Measurements from ENCODE around the gene MYD88.

MYD88 gene

DNA sequence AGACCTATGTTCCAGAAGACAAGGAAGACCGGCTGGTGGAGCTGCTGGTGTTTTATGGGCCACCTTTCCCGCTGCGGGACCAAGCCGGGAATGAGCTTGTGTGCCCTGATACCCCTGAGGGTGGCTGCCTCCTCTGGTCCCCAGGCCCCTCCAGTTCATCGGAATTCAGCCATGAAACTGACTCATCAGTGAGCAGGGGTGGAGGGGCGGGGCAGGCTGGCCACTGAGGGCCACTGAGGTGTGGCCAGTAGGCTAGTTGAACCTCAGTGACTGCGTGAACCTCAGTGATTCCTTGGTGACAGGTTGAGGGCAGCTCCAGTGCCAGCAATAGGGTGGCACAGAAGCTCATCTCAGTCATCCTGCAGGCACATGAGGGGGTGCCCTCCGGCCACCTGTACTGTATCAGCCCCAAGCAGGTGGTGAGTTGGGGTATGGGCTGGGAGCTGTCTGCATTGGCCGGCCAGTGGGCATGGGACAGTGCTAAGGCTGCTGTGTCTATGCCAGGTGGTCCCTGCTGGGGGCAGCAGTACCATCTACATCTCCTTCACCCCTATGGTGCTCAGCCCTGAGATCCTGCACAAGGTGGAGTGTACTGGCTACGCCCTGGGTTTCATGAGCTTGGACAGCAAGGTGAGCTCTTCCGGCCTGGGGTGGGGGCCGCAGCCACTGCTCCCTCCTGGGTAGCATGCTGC, 21.8 kb upstream of the MYD88 start:
- DNase-seq, result no peak
- TF ChIP-seq GATA1 (IDR thresholded peaks at IDR 0.05; ENCODE audit: low read depth, low read length) (no peak), POLR2A (IDR thresholded peaks at IDR 0.05; ENCODE audit: low read length) (no peak)

- no peak for DNase-seq
- TF ChIP-seq POLR2A (IDR thresholded peaks at IDR 0.05; ENCODE audit: low read length) (no peak), GATA1 (IDR thresholded peaks at IDR 0.05; ENCODE audit: low read depth, low read length) (no peak)
These were observed 21.2 kb upstream of the MYD88 start for GRCh38 chr3:38117163-38117716.

- peak; percentile 72 to 81 for DNase-seq
These were observed 20.6 kb upstream of the MYD88 start for GRCh38 chr3:38117748-38118420.

DNA sequence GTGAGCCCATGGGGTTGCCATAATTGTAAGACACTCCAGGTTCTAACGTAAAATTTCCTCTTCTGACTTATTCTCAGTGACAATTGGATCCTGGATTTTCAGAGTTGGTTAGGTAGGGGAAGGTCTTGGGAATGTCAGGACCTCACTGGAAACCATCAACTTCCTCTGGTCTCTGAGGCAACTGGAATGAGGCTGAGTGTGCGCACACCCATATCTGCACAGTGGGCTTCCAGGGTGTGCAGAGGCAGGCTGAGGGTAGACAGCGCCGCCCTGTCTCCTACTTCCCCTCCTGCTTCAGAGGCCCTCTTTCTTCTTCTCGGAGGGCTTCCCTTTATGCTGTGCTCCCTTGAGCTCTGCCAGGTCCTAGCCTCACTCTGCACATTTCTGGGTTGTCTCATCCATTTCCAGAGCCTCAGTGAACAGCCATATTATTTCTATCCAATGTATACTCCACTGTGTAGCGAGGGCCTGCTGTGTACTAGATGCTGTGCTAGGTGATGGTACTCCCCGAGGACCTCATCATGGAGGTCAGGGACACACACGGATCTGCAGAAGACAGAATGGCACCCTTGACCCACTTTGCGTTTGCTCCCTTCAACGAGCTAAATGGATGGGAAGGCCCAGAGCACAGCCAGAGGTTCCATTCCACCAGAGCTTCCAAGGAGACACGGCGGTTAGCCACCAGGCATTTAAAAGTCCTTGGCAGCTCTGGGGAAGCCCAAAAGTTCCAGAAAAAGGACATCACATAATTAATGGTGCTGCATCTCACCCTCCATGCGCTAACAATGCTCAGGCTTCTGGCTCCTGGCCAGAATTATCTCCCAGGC, 19.8 kb upstream of the MYD88 start:
- TF ChIP-seq POLR2A (IDR thresholded peaks at IDR 0.05; ENCODE audit: low read length), result no peak
- no peak for TF ChIP-seq GATA1 (IDR thresholded peaks at IDR 0.05; ENCODE audit: low read depth, low read length)
- DNase-seq, result no peak

More at GRCh38 chr3:38117748-38118420, 20.6 kb upstream of the MYD88 start:
- TF ChIP-seq POLR2A (IDR thresholded peaks at IDR 0.05; ENCODE audit: low read length) (no peak), GATA1 (IDR thresholded peaks at IDR 0.05; ENCODE audit: low read depth, low read length) (no peak)

- no peak for DNase-seq
- no peak for TF ChIP-seq POLR2A (IDR thresholded peaks at IDR 0.05; ENCODE audit: low read length)
- TF ChIP-seq GATA1 (IDR thresholded peaks at IDR 0.05; ENCODE audit: low read depth, low read length), result no peak
These were observed 19.3 kb upstream of the MYD88 start for GRCh38 chr3:38119248-38119544.

- no peak for TF ChIP-seq POLR2A (IDR thresholded peaks at IDR 0.05; ENCODE audit: low read length)
- no peak for TF ChIP-seq GATA1 (IDR thresholded peaks at IDR 0.05; ENCODE audit: low read depth, low read length)
- no peak for DNase-seq
These were observed 18.4 kb upstream of the MYD88 start for GRCh38 chr3:38119821-38120692.

GRCh38 chr3:38120693-38121450, 17.6 kb upstream of the MYD88 start:
- DNase-seq, result no peak
- TF ChIP-seq GATA1 (IDR thresholded peaks at IDR 0.05; ENCODE audit: low read depth, low read length), result no peak
- TF ChIP-seq POLR2A (IDR thresholded peaks at IDR 0.05; ENCODE audit: low read length), result no peak

DNA sequence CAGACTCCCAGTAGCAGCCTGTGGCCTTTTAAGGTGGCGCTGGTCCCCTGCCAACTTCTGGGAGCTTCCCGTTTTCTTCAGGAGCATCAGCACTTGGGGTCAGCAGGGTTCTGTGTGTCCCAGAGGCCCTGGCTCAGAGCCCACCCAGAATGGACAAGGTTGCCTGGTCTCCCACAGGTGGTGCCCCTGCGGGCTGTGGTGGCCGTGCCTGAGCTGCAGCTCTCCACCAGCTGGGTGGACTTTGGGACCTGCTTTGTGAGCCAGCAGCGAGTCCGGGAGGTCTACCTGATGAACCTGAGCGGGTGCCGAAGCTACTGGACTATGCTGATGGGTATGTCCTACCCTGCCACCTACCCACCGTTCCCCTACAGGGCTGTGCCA, 17.0 kb upstream of the MYD88 start:
- TF ChIP-seq POLR2A (IDR thresholded peaks at IDR 0.05; ENCODE audit: low read length) (no peak), GATA1 (IDR thresholded peaks at IDR 0.05; ENCODE audit: low read depth, low read length) (no peak)
- DNase-seq, result no peak

- DNase-seq, result no peak
- no peak for TF ChIP-seq POLR2A (IDR thresholded peaks at IDR 0.05; ENCODE audit: low read length)
- TF ChIP-seq GATA1 (IDR thresholded peaks at IDR 0.05; ENCODE audit: low read depth, low read length), result no peak
These were observed 16.5 kb upstream of the MYD88 start for GRCh38 chr3:38121832-38122461.

DNA sequence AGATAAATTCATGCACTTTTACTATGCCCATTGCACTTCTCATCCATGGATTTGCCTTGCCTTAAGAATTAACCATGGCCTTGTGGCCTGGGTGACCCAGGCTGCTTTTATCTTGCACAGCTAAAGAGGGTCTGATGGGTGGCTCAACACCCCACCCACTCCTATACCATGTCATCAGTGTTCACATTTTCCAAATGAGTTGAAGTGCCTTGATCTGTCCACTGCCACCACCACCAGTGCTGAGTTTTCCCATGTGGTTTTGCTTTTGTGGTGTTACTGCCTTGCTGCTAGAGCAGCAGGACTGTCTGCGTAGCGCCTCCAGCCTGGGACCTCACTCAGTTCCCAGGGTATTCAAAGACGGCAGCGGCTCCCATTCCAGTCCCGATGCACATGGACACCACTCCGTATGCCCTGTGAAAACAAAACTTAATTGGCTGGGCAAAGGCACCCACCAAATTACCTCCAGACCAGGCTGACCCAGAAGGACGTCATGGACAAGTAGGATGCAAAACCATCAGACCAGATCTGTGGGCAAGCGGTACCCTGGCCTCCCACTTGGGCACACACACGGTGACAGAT, 15.7 kb upstream of the MYD88 start:
- no peak for DNase-seq
- TF ChIP-seq POLR2A (IDR thresholded peaks at IDR 0.05; ENCODE audit: low read length), result no peak
- TF ChIP-seq GATA1 (IDR thresholded peaks at IDR 0.05; ENCODE audit: low read depth, low read length), result no peak

DNA sequence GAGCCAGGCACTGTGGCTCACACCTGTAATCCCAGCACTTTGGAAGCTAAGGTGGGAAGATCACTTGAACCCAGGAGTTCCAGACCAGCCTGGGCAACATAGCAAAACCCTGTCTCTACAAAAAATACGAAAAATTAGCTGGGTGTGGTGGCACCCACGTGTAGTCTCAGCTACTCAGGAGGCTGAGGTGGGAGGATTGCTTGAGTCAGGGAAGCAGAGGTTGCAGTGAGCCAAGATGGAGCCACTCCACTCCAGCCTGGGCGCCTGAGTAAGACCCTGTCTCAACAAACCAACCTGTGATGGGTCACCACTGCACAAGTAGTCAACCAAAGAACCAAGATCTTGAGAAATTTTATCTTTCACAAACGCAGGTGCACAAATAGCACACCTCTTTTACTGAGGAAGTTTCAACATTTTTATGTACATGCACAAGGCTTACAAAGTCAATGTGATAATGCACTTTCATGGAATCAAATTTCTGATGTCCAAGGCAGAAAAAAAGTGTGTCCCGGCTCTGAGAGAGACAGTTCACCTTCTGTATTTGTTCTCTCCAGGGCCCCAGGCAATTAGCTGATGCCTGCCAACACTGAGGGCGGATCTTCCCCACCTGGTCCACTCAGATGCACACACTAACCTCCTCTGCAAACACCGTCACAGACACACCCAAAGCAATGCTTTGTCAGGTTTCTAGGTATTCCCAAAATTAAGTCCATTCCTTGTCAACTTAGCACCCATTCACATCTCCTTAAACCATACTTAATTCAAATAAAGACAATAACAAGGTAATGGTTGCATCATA, 13.9 kb upstream of the MYD88 start:
- no peak for DNase-seq
- no peak for TF ChIP-seq GATA1 (IDR thresholded peaks at IDR 0.05; ENCODE audit: low read depth, low read length)
- TF ChIP-seq POLR2A (IDR thresholded peaks at IDR 0.05; ENCODE audit: low read length), result no peak

Measured in erythroblast (primary cell).